Stimulated activated CD8-positive, alpha-beta memory T cell treated with anti-CD3 and anti-CD28 coated beads, Interleukin-4, amount 100 ng/mL, for 1 hour (primary cell): ENCODE data around the gene NOMO2.
"Not testable (repeated sequence)": the region's sequence is repeated elsewhere in the genome, so short reads cannot be mapped to it uniquely, and the experiment has no call there.

Experiments
- DNase-seq, 2 donors: peaks; one replicate each; pipeline ENCODE4 v3.0.0-alpha.2; 2020; ENCODE audit warnings: low read depth in 2 of 2, low spot score in 1 of 2

The NOMO2 gene, protein sequence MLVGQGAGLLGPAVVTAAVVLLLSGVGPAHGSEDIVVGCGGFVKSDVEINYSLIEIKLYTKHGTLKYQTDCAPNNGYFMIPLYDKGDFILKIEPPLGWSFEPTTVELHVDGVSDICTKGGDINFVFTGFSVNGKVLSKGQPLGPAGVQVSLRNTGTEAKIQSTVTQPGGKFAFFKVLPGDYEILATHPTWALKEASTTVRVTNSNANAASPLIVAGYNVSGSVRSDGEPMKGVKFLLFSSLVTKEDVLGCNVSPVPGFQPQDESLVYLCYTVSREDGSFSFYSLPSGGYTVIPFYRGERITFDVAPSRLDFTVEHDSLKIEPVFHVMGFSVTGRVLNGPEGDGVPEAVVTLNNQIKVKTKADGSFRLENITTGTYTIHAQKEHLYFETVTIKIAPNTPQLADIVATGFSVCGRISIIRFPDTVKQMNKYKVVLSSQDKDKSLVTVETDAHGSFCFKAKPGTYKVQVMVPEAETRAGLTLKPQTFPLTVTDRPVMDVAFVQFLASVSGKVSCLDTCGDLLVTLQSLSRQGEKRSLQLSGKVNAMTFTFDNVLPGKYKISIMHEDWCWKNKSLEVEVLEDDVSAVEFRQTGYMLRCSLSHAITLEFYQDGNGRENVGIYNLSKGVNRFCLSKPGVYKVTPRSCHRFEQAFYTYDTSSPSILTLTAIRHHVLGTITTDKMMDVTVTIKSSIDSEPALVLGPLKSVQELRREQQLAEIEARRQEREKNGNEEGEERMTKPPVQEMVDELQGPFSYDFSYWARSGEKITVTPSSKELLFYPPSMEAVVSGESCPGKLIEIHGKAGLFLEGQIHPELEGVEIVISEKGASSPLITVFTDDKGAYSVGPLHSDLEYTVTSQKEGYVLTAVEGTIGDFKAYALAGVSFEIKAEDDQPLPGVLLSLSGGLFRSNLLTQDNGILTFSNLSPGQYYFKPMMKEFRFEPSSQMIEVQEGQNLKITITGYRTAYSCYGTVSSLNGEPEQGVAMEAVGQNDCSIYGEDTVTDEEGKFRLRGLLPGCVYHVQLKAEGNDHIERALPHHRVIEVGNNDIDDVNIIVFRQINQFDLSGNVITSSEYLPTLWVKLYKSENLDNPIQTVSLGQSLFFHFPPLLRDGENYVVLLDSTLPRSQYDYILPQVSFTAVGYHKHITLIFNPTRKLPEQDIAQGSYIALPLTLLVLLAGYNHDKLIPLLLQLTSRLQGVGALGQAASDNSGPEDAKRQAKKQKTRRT

GRCh38 chr16:18561727-18562314, at the start of gene NOMO2:
TSS of gene NOMO2 (minus strand) at chr16:18562097. CDS start at chr16:18562040, 57 bp downstream.
- DNase-seq: peak; percentile 63 to 83

DNA sequence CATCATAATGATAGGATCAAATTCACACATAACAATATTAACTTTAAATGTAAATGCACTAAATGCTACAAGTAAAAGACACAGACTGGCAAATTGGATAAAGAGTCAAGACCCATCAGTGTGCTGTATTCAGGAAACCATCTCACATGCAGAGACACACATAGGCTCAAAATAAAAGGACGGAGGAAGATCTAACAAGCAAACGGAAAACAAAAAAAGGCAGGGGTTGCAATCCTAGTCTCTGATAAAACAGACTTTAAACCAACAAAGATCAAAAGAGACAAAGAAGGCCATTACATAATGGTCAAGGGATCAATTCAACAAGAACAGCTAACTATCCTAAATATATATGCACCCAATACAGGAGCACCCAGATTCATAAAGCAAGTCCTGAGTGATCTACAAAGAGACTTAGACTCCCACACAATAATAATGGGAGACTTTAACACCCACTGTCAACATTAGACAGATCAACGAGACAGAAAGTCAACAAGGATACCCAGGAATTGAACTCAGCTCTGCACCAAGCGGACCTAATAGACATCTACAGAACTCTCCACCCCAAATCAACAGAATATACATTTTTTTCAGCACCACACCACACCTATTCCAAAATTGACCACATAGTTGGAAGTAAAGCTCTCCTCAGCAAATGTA, 48.4 kb upstream of the NOMO2 start:
- not testable (repeated sequence) for DNase-seq

DNA sequence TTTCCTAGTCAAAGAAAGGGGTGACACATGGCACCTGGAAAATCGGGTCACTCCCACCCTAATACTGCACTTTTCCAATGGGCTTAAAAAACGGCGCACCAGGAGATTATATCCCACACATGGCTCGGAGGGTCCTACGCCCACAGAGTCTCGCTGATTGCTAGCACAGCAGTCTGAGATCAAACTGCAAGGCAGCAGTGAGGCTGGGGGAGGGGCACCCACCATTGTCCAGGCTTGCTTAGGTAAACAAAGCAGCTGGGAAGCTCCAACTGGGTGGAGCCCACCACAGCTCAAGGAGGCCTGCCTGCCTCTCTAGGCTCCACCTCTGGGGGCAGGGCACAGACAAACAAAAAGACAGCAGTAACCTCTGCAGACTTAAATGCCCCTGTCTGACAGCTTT, 46.4 kb upstream of the NOMO2 start:
- not testable (repeated sequence) for DNase-seq

GRCh38 chr16:18603572-18604246, 41.8 kb upstream of the NOMO2 start:
- DNase-seq: not testable (repeated sequence)

GRCh38 chr16:18598582-18598981, 36.7 kb upstream of the NOMO2 start:
- DNase-seq: not testable (repeated sequence)

GRCh38 chr16:18597734-18598133, 35.8 kb upstream of the NOMO2 start:
- DNase-seq: not testable (repeated sequence)

- not testable (repeated sequence) for DNase-seq
Observed at GRCh38 chr16:18597319-18597718, 35.4 kb upstream of the NOMO2 start.

DNA sequence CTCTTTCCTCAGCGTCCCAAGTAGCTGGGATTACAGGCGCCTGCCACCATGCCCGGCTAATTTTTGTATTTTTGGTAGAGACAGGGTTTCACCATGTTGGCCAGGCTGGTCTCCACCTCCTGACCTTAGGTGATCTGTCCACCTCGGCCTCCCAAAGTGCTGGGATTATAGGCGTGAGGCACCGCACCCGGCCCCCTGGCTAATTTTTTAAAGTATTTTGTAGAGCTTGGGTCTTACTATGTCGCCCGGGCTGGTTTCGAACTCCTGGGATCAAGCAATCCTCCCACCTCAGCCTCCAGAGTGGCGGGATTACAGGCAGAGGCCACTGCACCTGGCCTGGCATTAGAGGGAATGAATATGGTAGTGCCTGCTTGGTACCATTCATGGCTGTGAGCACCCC, 33.9 kb upstream of the NOMO2 start:
- DNase-seq: not testable (repeated sequence)

DNA sequence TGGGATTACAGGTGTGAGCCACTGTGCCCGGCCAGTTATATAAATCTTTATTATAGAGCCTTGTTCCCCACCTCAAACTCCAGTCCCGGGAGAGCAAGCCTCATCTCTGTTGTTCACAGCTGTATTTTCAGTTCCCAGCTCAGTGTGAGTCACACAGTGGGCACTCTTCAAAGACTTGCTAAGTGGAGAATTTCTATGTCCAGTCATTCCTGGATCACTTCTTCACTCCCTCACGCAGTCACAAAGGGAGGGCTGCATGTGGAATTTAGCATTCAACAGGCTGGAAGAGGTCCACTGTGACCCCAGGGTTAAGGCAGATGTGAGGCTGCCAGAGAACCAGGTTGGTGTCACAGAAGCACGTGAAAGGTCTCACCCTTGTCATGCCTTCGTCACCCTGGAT, 33.0 kb upstream of the NOMO2 start:
- not testable (repeated sequence) for DNase-seq

GRCh38 chr16:18593904-18594303, 32.0 kb upstream of the NOMO2 start:
- not testable (repeated sequence) for DNase-seq

GRCh38 chr16:18592982-18593381, 31.1 kb upstream of the NOMO2 start:
- not testable (repeated sequence) for DNase-seq

- DNase-seq: not testable (repeated sequence)
Observed at GRCh38 chr16:18591908-18592307, 30.0 kb upstream of the NOMO2 start.

- not testable (repeated sequence) for DNase-seq
Observed at GRCh38 chr16:18591441-18591840, 29.5 kb upstream of the NOMO2 start.

DNA sequence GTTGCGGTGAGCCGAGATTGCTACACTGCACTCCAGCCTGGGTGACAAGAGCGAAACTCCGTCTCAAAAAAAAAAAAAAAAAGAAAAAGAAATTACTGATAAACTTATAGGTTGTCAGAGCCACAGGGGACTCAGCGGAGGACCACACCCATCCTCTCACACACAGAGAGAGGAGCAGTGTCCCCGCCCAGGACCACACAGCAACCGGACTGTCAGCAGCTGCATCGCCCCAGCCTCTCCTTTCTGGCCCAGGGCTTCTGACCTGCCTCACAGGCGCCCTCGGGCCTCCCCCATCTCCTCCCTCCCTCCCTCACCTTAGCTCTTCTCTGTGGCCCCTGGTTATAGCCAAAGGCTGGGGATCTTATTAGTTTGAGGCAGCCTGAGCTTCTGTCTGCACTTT, 27.9 kb upstream of the NOMO2 start:
- DNase-seq: not testable (repeated sequence)

GRCh38 chr16:18586560-18587540, 25.0 kb upstream of the NOMO2 start:
- DNase-seq: not testable (repeated sequence)

GRCh38 chr16:18585789-18586188, 23.9 kb upstream of the NOMO2 start:
- not testable (repeated sequence) for DNase-seq

- no peak for DNase-seq
Observed at GRCh38 chr16:18582902-18583301, 21.0 kb upstream of the NOMO2 start.

DNA sequence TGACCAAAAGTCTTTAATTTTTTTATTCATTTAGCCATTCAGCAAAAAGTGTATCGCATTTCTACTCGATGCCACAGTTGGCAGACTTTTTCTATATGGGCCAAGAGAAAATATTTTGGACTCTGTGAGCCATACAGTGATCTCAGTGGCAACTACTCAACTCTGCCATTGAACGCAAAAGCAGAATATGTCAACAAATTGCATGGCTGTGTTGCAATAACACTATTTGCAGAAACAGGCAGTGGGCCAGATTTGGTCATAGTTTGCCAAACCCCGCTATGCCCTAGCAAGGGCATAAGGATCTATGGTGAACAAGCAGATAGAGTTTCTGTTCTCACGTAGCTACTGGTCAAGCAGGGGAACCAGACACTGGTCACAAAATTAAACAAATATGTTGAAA, 18.5 kb upstream of the NOMO2 start:
- not testable (repeated sequence) for DNase-seq
